Stomach (tissue), 4 donors: ENCODE measurements around the gene MYH6.

Experiments used
- POLR2AphosphoS5 ChIP-seq, 3 donors: sonication (generic); formaldehyde crosslinking; IDR thresholded peaks; one replicate each; pipeline ENCODE4 v1.6.1; 2016; ENCODE audit warnings: antibody characterized with exemption in 3 of 3
- TF ChIP-seq, protein P1 (sequence below), 7 experiments: fragments of 450-650 bp in 4 of 7; fragments of 200-600 bp in 3 of 7; sonication (generic) in 3 of 7; IDR thresholded peaks; one replicate each; pipeline ENCODE4 v1.5.1; 2016 to 2019; ENCODE audit warnings: antibody characterized with exemption in 7 of 7, control low read depth in 2 of 7, mild to moderate bottlenecking in 1 of 7

DNA sequence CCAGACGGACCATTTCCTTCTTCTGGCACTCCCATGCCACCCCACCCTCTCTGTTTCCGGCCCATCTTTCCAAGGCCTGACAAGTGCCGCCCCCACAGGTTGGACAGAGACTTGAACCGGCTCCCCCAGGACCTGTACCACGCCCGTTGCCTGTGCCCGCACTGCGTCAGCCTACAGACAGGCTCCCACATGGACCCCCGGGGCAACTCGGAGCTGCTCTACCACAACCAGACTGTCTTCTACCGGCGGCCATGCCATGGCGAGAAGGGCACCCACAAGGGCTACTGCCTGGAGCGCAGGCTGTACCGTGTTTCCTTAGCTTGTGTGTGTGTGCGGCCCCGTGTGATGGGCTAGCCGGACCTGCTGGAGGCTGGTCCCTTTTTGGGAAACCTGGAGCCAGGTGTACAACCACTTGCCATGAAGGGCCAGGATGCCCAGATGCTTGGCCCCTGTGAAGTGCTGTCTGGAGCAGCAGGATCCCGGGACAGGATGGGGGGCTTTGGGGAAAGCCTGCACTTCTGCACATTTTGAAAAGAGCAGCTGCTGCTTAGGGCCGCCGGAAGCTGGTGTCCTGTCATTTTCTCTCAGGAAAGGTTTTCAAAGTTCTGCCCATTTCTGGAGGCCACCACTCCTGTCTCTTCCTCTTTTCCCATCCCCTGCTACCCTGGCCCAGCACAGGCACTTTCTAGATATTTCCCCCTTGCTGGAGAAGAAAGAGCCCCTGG, 32.4 kb downstream of the MYH6 start:
- TF ChIP-seq, protein P1, sequence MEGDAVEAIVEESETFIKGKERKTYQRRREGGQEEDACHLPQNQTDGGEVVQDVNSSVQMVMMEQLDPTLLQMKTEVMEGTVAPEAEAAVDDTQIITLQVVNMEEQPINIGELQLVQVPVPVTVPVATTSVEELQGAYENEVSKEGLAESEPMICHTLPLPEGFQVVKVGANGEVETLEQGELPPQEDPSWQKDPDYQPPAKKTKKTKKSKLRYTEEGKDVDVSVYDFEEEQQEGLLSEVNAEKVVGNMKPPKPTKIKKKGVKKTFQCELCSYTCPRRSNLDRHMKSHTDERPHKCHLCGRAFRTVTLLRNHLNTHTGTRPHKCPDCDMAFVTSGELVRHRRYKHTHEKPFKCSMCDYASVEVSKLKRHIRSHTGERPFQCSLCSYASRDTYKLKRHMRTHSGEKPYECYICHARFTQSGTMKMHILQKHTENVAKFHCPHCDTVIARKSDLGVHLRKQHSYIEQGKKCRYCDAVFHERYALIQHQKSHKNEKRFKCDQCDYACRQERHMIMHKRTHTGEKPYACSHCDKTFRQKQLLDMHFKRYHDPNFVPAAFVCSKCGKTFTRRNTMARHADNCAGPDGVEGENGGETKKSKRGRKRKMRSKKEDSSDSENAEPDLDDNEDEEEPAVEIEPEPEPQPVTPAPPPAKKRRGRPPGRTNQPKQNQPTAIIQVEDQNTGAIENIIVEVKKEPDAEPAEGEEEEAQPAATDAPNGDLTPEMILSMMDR (IDR thresholded peaks at IDR 0.05): no peak
- TF ChIP-seq POLR2AphosphoS5 (IDR thresholded peaks at IDR 0.05): no peak
